Activated naive CD8-positive, alpha-beta T cell (primary cell): ENCODE measurements around the gene ARFGEF2.
"Not testable (repeated sequence)": the region's sequence is repeated elsewhere in the genome, so short reads cannot be mapped to it uniquely, and the experiment has no call there.

Source experiments
- H3K27ac Mint-ChIP-seq: one replicate; pipeline ENCODE4 v1.8.0; 2021; ENCODE audit warnings: mixed read lengths
- H3K27me3 Mint-ChIP-seq: one replicate; pipeline ENCODE4 v1.8.0; 2021; ENCODE audit warnings: mixed read lengths
- H3K36me3 Mint-ChIP-seq: one replicate; pipeline ENCODE4 v1.8.0; 2021; ENCODE audit warnings: mixed read lengths
- H3K4me1 Mint-ChIP-seq: one replicate; pipeline ENCODE4 v1.8.0; 2021; ENCODE audit warnings: low read depth, mixed read lengths
- H3K4me3 Mint-ChIP-seq: one replicate; pipeline ENCODE4 v1.8.0; 2021; ENCODE audit warnings: mild to moderate bottlenecking, mixed read lengths
- H3K9me3 Mint-ChIP-seq: one replicate; pipeline ENCODE4 v1.8.0; 2021; ENCODE audit warnings: low read depth, mixed read lengths

The ARFGEF2 gene

DNA sequence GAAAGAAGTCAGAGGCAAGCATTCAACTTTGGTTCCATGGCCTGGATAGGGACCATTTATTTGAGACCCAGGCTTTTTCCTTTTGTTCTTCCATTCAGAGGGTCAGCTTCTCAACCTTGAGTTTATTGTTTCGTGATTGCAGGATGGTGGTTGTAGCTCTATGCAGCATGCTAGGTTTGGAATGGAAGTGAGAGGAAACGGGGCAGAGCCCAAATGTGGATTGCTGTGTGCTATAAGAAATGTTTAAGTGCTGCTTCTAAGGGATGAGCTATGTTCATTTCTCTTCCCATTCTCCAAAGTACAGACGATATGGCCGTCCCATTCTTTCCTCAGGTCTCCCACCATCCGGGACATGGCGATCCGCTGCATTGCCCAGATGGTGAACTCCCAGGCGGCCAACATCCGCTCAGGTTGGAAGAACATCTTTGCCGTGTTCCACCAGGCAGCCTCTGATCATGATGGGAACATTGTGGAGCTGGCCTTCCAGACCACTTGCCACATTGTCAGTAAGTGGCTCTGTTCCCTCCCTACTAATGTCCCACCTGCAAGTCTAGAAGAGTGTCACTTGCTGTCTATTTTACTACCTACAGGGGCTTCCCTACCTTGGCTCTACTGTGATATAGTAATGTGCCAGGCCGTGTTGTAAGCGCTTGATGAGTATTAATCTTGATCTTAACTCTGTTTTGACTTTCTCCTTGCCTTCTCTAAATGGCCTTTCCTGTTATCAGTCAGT, 88.6 kb downstream of the ARFGEF2 start:
- no peak overlapping the region for H3K4me3 Mint-ChIP-seq
- H3K4me1 Mint-ChIP-seq = no peaks in the 10 kb centered on the region
- peaks cover 16% of the 10 kb centered on the region for H3K36me3 Mint-ChIP-seq
- H3K9me3 Mint-ChIP-seq = no peaks in the 10 kb centered on the region
- H3K27me3 Mint-ChIP-seq = no peaks in the 10 kb centered on the region
- no peak overlapping the region for H3K27ac Mint-ChIP-seq

DNA sequence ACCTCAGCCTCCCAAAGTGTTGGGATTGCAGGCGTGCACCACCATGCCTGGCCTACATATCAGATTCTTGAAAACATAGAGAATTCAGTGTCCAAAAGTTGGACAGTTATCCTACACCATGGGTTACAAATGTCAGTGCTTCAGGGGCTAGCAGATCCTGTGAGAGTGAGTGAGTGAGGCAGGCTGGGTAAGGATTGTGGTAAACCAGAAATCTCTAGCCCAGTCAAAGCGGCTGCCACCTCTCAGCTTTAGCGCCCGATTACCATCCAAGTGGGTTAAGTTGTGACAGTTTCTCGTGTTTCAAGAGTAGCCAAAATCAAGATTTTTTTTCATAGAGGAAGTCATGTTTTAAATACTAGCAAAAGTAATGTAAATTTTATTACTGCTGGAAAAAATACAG, 102.7 kb downstream of the ARFGEF2 start:
- Mint-ChIP-seq H3K9me3 (no peaks in the 10 kb centered on the region), H3K4me3 (no peak overlapping the region), H3K27ac (no peak overlapping the region), H3K4me1 (no peaks in the 10 kb centered on the region), H3K36me3 (peaks cover 5% of the 10 kb centered on the region), H3K27me3 (no peaks in the 10 kb centered on the region)

DNA sequence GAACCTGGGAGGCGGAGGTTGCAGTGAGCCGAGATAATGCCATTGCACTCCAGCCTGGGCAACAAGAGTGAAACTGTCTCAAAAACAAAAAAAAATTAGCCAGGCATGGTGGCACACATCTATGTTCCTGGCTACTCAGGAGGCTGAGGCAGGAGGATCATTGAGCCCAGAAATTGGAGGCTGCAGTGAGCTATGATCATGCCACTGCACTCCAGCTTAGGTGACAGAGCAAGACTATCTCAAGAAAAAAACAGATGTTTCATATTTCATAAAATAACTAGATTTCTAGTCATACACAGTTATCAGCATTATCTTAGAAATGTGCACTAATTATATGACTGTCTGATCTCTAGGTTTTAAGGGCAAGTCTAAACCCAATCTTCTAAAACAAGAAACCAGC, 106.7 kb downstream of the ARFGEF2 start:
- not testable (repeated sequence) for H3K27me3 Mint-ChIP-seq, H3K4me1 Mint-ChIP-seq, H3K27ac Mint-ChIP-seq, H3K4me3 Mint-ChIP-seq, H3K9me3 Mint-ChIP-seq, H3K36me3 Mint-ChIP-seq

DNA sequence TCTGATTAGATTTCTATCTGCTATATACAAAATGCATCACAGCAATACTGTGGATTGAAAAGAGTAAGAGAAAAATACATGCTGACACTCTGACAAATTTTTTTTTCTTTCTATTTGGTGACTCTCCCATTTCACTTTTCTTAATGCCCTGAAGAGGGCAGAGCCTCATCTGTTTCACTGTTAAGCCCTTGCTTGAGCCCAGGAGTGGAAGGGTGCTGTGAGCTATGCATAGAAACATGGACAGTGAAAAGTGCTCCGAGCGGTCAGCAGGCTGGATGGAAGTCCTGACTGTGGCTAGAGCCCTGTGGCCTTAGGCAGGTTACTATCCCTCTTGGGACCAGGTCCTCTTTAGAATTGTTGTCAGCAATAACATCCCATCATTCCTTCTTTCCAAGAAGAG, 107.2 kb downstream of the ARFGEF2 start:
- peaks cover 11% of the 10 kb centered on the region for H3K36me3 Mint-ChIP-seq
- no peaks in the 10 kb centered on the region for H3K4me1 Mint-ChIP-seq
- H3K27me3 Mint-ChIP-seq = no peaks in the 10 kb centered on the region
- no peaks in the 10 kb centered on the region for H3K9me3 Mint-ChIP-seq
- H3K4me3 Mint-ChIP-seq = no peak overlapping the region
- H3K27ac Mint-ChIP-seq = no peak overlapping the region

DNA sequence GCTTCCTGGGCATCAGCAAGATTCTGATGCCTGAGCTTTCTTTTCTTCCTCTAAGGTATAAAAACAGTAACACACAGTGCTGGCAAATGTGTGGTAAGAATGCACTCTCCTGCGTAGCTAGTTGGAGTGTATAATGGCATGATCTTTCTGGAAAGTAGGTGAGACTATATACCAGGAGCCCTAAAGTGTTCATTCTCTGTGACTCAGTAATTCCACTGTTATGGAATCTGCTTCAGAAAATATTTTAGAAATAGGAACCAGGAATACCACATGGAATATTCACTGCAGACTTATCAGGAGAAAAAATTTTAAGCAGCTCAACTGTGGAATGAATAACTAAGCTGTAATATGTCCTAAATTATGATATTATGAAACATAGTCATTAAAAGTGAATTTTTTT, 107.7 kb downstream of the ARFGEF2 start:
- Mint-ChIP-seq H3K27ac (no peak overlapping the region), H3K27me3 (no peaks in the 10 kb centered on the region), H3K4me1 (no peaks in the 10 kb centered on the region), H3K36me3 (peaks cover 11% of the 10 kb centered on the region), H3K4me3 (no peak overlapping the region), H3K9me3 (no peaks in the 10 kb centered on the region)

DNA sequence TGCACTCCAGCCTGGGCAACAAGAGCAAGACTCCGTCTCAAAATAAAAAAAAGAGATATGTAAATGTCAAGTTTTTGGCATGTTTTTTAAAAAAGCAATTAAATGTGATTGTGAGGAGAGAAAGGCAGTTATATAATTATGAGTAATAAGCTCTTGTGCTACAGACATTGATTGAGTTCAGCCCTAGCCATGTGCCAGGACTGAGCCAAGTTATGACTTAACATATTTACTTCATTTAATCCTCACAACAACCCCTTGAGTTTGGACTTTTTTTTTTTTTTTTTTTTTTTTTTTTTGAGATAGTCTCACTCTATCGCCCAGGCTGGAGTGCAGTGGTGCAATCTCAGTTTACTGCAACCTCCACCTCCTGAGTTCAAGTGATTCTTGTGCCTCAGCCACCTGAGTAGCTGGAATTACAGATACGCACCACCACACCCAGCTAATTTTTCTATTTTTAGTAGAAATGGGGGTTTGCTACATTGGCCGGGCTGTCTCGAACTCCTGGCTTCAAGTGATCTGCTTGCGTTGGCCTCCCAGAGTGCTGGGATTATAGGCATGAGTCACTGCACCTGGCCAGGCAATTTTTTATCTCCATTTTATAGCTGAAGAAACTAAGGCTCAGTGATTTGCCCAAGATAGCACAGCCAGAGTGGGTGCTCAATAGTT, 109.6 kb downstream of the ARFGEF2 start:
- H3K4me3 Mint-ChIP-seq = no peak overlapping the region
- no peaks in the 10 kb centered on the region for H3K27me3 Mint-ChIP-seq
- H3K36me3 Mint-ChIP-seq = peaks cover 11% of the 10 kb centered on the region
- H3K9me3 Mint-ChIP-seq = no peaks in the 10 kb centered on the region
- H3K4me1 Mint-ChIP-seq = no peaks in the 10 kb centered on the region
- H3K27ac Mint-ChIP-seq = no peak overlapping the region

DNA sequence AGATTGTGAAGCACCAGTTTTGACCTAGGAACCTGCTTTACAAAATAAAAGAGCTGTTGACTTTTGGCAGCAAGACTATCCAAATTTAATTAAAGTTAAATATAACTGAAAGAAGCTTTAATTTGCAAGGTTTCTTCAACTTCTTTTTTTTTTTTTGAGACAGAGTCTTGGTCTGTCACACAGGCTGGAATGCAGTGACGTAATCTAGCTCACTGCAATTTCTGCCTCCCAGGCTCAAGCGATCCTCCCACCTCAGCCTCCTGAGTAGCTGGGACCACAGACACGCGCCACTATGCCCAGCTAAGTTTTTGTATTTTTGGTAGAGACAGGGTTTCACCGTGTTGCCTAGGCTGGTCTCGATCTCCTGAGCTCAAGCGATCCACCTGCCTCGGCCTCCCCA, 110.9 kb downstream of the ARFGEF2 start:
- no peak overlapping the region for H3K27ac Mint-ChIP-seq
- H3K36me3 Mint-ChIP-seq = peaks cover 11% of the 10 kb centered on the region
- no peaks in the 10 kb centered on the region for H3K9me3 Mint-ChIP-seq
- H3K4me1 Mint-ChIP-seq = peaks cover 3% of the 10 kb centered on the region
- H3K27me3 Mint-ChIP-seq = no peaks in the 10 kb centered on the region
- no peak overlapping the region for H3K4me3 Mint-ChIP-seq

DNA sequence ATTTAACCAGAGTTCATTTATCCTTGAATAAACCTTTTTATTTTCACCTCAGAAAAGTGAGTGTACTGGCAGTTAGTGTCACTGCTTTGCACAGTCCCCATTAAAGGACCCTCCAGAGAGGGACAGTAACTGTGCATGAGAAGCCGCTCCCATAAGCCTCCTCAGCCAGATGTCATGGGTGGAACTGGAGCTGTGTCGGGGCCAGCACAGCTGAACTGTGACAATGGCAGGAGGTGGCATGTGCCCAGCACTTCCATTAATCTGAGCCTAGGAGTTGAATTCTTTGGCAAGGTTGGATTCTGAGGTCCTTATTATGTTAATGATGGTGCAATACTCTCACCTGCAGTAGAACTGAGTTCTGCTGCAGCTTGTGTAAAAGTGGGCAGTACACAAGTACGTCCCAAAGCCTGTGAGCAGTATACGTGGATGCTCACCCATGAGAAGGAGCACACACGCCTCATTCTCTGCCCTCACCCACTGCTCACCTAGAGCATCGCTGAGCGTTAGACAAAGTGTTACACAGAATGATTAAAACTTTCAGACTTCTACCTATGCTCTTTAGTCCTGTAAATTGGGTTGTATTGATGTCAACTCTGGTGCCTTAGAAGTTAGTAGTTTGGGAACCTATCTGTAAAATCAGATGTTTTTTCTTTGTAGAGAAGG, 112.7 kb downstream of the ARFGEF2 start:
- Mint-ChIP-seq H3K27me3 (no peaks in the 10 kb centered on the region), H3K36me3 (peaks cover 6% of the 10 kb centered on the region)

DNA sequence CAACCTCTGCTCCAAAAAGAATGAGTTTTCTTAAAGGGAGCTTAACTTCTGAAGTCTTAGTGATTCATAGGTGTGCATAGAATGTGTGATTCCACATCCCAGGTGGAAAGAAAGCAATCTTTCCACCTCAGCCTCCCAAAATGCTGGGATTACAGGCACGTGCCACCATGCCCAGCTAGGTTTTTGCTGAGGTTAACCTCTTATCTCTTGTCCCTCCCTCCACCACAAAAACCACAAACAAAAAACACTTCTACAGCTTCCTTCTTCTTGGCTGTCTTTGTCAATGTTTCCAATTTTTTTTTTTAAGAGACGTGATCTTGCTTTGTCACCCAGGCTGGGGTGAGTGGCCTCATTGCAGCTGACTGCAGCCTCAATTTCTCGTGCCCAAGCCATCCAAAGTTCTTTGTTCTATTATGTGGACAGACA, 116.5 kb downstream of the ARFGEF2 start:
- Mint-ChIP-seq H3K36me3 (peaks cover 3% of the 10 kb centered on the region), H3K9me3 (no peaks in the 10 kb centered on the region), H3K4me1 (peaks cover 17% of the 10 kb centered on the region), H3K27me3 (no peaks in the 10 kb centered on the region), H3K4me3 (peak overlapping the region; percentile 36), H3K27ac (peak overlapping the region; percentile 46)

More for the DNA sequence above, 112.7 kb downstream of the ARFGEF2 start:
- Mint-ChIP-seq H3K9me3 (no peaks in the 10 kb centered on the region), H3K4me3 (no peak overlapping the region), H3K27ac (no peak overlapping the region), H3K4me1 (peaks cover 14% of the 10 kb centered on the region)

DNA sequence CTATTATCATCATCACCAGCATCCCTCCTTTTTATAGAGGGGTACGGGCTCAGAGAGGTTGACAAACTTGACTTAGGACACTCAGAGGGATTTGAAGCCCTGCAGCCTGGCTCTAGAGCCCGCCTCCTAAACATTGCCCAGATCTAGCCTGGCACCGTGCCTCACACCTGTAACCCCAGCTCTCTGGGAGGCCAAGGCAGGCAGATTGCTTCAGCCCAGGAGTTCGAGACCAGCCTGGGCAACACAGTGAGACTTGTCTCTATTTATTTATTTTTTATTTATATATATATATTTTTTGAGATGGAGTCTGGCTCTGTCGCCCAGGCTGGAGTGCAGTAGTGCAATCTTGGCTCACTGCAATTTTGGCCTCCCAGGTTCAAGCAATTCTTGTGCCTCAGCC, 118.3 kb downstream of the ARFGEF2 start:
- H3K27me3 Mint-ChIP-seq = no peaks in the 10 kb centered on the region
- no peaks in the 10 kb centered on the region for H3K36me3 Mint-ChIP-seq
- H3K4me3 Mint-ChIP-seq = no peak overlapping the region
- no peak overlapping the region for H3K27ac Mint-ChIP-seq
- H3K9me3 Mint-ChIP-seq = no peaks in the 10 kb centered on the region
- peaks cover 17% of the 10 kb centered on the region for H3K4me1 Mint-ChIP-seq

DNA sequence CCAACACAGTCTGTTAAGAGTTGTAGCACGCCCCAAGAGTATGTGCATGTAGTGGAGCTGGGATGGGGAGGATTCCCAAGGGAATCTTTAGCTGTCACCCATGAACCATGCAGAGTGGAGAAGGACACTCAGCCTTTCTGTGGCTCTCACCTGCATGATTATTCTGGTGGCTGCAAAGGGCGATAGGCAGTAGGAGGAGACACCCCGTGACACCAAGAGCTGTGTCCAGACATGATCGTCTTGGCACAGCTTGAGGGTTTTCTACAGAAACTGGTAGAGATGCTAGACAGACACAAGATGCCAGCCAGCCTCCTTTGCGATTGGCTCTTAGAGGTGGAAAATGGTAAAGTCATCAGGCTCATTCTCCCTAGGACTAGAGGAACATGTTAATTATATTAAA, 121.5 kb downstream of the ARFGEF2 start:
- H3K4me1 Mint-ChIP-seq = peaks cover 21% of the 10 kb centered on the region
- H3K9me3 Mint-ChIP-seq = no peaks in the 10 kb centered on the region
- no peak overlapping the region for H3K4me3 Mint-ChIP-seq
- H3K27ac Mint-ChIP-seq = no peak overlapping the region
- H3K36me3 Mint-ChIP-seq = peaks cover 3% of the 10 kb centered on the region
- no peaks in the 10 kb centered on the region for H3K27me3 Mint-ChIP-seq

DNA sequence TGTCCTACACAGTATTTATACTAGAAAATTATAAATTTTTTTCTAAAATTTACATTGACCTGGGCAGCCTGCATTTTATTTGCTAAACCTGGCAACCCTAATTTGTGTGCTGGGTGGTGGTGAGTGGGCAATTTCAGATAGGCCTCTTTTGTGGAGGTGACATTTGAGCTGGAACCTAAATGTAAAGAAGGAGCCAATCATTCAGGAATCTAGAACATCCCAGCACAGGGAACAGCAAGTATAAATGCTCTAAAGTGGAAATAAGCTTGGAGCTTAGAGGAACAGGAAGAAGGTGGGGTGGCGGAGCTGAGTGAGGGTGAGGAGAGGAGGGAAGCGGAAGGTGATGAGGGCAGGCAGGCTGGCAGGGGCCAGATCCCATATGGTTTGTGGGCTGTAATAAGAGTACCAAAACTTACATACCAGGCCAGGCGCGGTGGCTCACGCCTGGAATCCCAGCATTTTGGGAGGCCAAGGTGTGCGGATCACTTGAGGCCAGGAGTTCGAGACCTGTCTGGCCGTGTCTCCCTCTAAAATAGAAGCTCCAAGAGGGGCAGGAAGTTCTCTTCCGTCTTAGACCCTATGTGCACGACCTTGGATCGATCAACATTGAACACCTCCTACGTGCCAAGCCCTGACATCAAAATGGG, 124.1 kb downstream of the ARFGEF2 start:
- Mint-ChIP-seq H3K36me3 (peaks cover 14% of the 10 kb centered on the region), H3K9me3 (no peaks in the 10 kb centered on the region), H3K27me3 (no peaks in the 10 kb centered on the region), H3K27ac (peak overlapping the region; percentile 98), H3K4me1 (peaks cover 30% of the 10 kb centered on the region), H3K4me3 (peak overlapping the region; percentile 97)

DNA sequence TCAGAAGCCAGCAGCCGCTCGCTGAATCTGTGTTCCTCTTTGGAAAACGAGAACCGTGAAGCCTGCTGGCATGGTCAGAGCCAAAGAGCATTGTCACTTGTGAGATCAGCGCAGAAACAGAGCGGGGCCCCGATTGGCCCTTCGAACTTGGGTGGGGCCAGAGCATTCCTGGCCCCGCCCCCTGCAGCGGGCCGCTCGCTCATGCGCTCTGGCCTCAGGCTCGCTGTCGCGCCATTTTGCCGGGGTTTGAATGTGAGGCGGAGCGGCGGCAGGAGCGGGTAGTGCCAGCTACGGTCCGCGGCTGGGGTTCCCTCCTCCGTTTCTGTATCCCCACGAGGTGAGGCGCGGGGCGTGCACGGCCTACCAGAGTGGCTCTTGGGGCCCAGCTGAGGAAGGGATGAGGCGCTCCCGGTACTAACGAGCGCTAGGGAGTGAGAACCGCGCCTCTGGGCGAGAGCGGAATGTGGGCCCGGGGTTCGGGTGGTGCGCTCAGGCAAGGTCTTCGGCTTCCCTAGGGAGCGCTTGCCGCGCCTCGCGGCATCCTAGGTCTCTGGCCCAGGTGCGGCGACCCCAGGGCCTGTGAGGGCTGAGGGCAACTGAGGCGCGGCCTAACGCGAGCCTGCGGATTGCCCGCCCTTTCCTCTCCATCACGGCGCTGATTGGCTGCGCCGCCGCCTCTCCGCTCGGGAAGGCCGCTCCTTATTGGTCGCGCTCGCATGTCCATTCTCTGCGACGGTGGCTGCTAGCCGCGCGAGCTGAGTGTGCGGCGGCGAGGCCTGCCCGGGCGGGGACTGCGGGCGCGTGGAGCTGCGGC, 124.8 kb downstream of the ARFGEF2 start, which contains the start of gene CSE1L:
Gene CSE1L, plus strand, starts transcription at position 226 of the 814 bp plus-strand sequence. CDS start 12,152 bp downstream, outside the sequence.
- Mint-ChIP-seq H3K4me1 (peaks cover 36% of the 10 kb centered on the region), H3K4me3 (peak within 1 kb of the TSS; percentile 97), H3K9me3 (no peaks in the 10 kb centered on the region), H3K27ac (peak within 1 kb of the TSS; percentile 98), H3K36me3 (peaks cover 14% of the 10 kb centered on the region), H3K27me3 (no peaks in the 10 kb centered on the region)

DNA sequence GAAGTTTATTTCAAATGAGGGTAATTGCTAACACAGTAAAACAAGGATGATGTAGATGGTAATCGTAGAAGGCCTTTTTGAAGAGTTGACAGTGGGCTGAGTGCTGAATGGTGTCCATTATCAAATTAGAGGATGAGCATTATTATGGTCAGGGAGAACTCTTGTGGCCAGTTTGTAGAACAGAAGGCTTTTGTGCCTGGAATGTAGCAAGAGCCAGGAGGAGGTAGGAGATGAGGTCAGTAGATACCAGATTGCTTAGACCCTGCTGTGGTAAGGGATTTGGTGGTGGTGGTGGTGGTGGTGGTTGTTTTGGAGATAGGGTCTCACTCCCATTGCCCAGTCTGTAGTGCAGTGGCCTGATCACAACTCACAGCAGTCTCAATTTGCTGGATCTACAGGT, 130.8 kb downstream of the ARFGEF2 start:
- peaks cover 70% of the 10 kb centered on the region for H3K4me1 Mint-ChIP-seq
- no peaks in the 10 kb centered on the region for H3K9me3 Mint-ChIP-seq
- H3K4me3 Mint-ChIP-seq = peak overlapping the region; percentile 64
- H3K36me3 Mint-ChIP-seq = peaks cover 24% of the 10 kb centered on the region
- H3K27me3 Mint-ChIP-seq = no peaks in the 10 kb centered on the region
- peak overlapping the region; percentile 64 for H3K27ac Mint-ChIP-seq
